HG03442 (cell line): ENCODE data around the gene NR5A1.

Source experiments
- ATAC-seq: cut with Tn5 transposase; IDR thresholded peaks from one replicate; pipeline ENCODE4 v1.9.1; 2021; ENCODE audit warnings: mild to moderate bottlenecking, moderate library complexity; ENCODE audit not compliant: unreplicated experiment

The NR5A1 gene

GRCh38 chr9:124485201-124485600 lies 22.0 kb downstream of the NR5A1 start:
- ATAC-seq, result no peak

GRCh38 chr9:124483481-124483880 lies 23.7 kb downstream of the NR5A1 start:
- no peak for ATAC-seq

- no peak for ATAC-seq
Measured at GRCh38 chr9:124482431-124483031, 24.7 kb downstream of the NR5A1 start.

- no peak for ATAC-seq
Measured at GRCh38 chr9:124481115-124481514, 26.1 kb downstream of the NR5A1 start.

GRCh38 chr9:124480621-124480981 lies 26.6 kb downstream of the NR5A1 start:
- ATAC-seq, result no peak

GRCh38 chr9:124479947-124480620 lies 27.1 kb downstream of the NR5A1 start:
- no peak for ATAC-seq

- ATAC-seq, result no peak
Measured at GRCh38 chr9:124479371-124479770, 27.8 kb downstream of the NR5A1 start.

- no peak for ATAC-seq
Measured at GRCh38 chr9:124478354-124478753, 28.8 kb downstream of the NR5A1 start.

- ATAC-seq, result no peak
Measured at GRCh38 chr9:124477648-124478285, 29.4 kb downstream of the NR5A1 start.

- no peak for ATAC-seq
Measured at GRCh38 chr9:124477211-124477647, 30.0 kb downstream of the NR5A1 start.

GRCh38 chr9:124475868-124476690 lies 31.1 kb downstream of the NR5A1 start:
- no peak for ATAC-seq

- ATAC-seq, result no peak
Measured at GRCh38 chr9:124475158-124475867, 31.9 kb downstream of the NR5A1 start.

- ATAC-seq, result no peak
Measured at GRCh38 chr9:124474151-124474550, 33.0 kb downstream of the NR5A1 start.

- no peak for ATAC-seq
Measured at GRCh38 chr9:124473310-124473709, 33.9 kb downstream of the NR5A1 start.

- ATAC-seq, result no peak
Measured at GRCh38 chr9:124472770-124473169, 34.4 kb downstream of the NR5A1 start.

GRCh38 chr9:124471761-124472160 lies 35.4 kb downstream of the NR5A1 start:
- no peak for ATAC-seq

GRCh38 chr9:124470726-124471125 lies 36.5 kb downstream of the NR5A1 start:
- no peak for ATAC-seq

GRCh38 chr9:124470306-124470705 lies 36.9 kb downstream of the NR5A1 start:
- ATAC-seq, result no peak

GRCh38 chr9:124469011-124469832 lies 38.0 kb downstream of the NR5A1 start:
- ATAC-seq, result no peak
